Neural cell (in vitro differentiated cells): ENCODE results near the gene PRRG3.

Experiments used
- EP300 ChIP-seq: fragments of 450-650 bp; conservative IDR thresholded peaks from 2 replicates; pipeline ENCODE4 v1.6.1; 2014; ENCODE audit warnings: antibody characterized with exemption, mild to moderate bottlenecking, moderate library complexity; ENCODE audit not compliant: poor library complexity, severe bottlenecking
- EZH2 ChIP-seq: fragments of 200-600, 300-800 bp; shearing (Covaris generic), sonication (generic); IDR thresholded peaks from 2 replicates; pipeline ENCODE4 v1.6.1; 2014; ENCODE audit warnings: antibody characterized with exemption, low read length, borderline replicate concordance, mild to moderate bottlenecking; ENCODE audit not compliant: insufficient read depth, poor library complexity, severe bottlenecking
- MXI1 ChIP-seq: fragments of 450-650 bp; conservative IDR thresholded peaks from 2 replicates; pipeline ENCODE4 v1.6.1; 2014; ENCODE audit warnings: antibody characterized with exemption, mild to moderate bottlenecking; ENCODE audit not compliant: poor library complexity, severe bottlenecking
- RAD21 ChIP-seq: fragments of 450-650 bp; conservative IDR thresholded peaks from 2 replicates; pipeline ENCODE4 v1.6.1; 2014; ENCODE audit warnings: antibody characterized with exemption, mild to moderate bottlenecking, moderate library complexity
- TF ChIP-seq, protein P1 (sequence below): fragments of 450-650 bp; IDR thresholded peaks from 2 replicates; pipeline ENCODE4 v1.5.1; 2014; ENCODE audit warnings: antibody characterized with exemption, mild to moderate bottlenecking, moderate library complexity; ENCODE audit not compliant: poor library complexity, severe bottlenecking

DNA sequence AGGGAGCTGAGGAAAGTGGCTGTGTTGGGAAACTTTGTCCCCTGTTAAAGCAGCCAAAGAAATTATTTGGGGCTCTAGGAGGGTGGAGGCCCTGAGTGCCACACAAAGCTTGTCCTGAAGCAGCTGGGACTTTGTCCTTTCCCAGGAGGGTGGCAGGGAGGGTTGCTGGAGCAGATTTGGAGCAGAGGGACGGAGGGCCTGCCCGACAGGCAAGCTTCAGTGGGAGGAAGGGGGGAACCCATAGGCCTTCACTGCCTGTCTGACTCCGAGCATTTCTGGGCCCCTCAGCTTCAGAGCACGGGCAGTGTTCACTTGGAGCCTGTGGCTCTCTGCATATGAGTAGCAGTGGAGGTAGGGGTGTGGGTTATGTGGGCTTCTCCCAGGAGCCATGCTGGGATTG lies 32.1 kb downstream of the PRRG3 start:
- TF ChIP-seq, protein P1, sequence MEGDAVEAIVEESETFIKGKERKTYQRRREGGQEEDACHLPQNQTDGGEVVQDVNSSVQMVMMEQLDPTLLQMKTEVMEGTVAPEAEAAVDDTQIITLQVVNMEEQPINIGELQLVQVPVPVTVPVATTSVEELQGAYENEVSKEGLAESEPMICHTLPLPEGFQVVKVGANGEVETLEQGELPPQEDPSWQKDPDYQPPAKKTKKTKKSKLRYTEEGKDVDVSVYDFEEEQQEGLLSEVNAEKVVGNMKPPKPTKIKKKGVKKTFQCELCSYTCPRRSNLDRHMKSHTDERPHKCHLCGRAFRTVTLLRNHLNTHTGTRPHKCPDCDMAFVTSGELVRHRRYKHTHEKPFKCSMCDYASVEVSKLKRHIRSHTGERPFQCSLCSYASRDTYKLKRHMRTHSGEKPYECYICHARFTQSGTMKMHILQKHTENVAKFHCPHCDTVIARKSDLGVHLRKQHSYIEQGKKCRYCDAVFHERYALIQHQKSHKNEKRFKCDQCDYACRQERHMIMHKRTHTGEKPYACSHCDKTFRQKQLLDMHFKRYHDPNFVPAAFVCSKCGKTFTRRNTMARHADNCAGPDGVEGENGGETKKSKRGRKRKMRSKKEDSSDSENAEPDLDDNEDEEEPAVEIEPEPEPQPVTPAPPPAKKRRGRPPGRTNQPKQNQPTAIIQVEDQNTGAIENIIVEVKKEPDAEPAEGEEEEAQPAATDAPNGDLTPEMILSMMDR: no peak
- no peak for TF ChIP-seq RAD21
- no peak for TF ChIP-seq EP300
- no peak for TF ChIP-seq MXI1
- TF ChIP-seq EZH2: no peak
